Activated CD4-positive, alpha-beta T cell treated with anti-CD3 and anti-CD28 coated beads for 36 hours (primary cell): ENCODE results near the gene FBL. TPM values are rescaled to one million over a fixed set of nuclear protein-coding genes. Genes with fewer than 3 reads are reported as not detected.
A peak's percentile ranks its signal among the peaks of the same experiment; 100 is the strongest.

Experiments
- ATAC-seq: fragments of 200-7000 bp; cut with Tn5 transposase; one replicate; pipeline ENCODE4 v1.10.0; 2021; ENCODE audit warnings: mild to moderate bottlenecking, moderate library complexity
- CTCF ChIA-PET: fragments of 350-600 bp; sonication (Branson Sonifier 250); formaldehyde crosslinking; loops from one replicate; lab custom pipeline; 2021; ENCODE audit warnings: antibody characterized with exemption; lab: Charles Lee
- POLR2A ChIA-PET: fragments of 350-600 bp; sonication (Branson Sonifier 250); formaldehyde crosslinking; loops from one replicate; lab custom pipeline; 2021; ENCODE audit warnings: antibody characterized with exemption, inconsistent platforms; lab: Charles Lee
- DNase-seq: peaks from one replicate; pipeline ENCODE4 v3.0.0-alpha.2; 2020
- H3K27ac Mint-ChIP-seq: one replicate; pipeline ENCODE4 v1.8.0; 2021; ENCODE audit warnings: mixed read lengths
- H3K27me3 Mint-ChIP-seq: one replicate; pipeline ENCODE4 v1.8.0; 2021; ENCODE audit warnings: mixed read lengths
- H3K36me3 Mint-ChIP-seq: one replicate; pipeline ENCODE4 v1.8.0; 2021; ENCODE audit warnings: low read depth, mixed read lengths
- H3K4me1 Mint-ChIP-seq: one replicate; pipeline ENCODE4 v1.8.0; 2021; ENCODE audit warnings: mixed read lengths
- H3K4me3 Mint-ChIP-seq: one replicate; pipeline ENCODE4 v1.8.0; 2021; ENCODE audit warnings: mild to moderate bottlenecking, moderate library complexity, mixed read lengths
- H3K9me3 Mint-ChIP-seq: one replicate; pipeline ENCODE4 v1.8.0; 2021; ENCODE audit warnings: low read depth, mixed read lengths
- intact Hi-C, 2 experiments: fragments of 100-400 bp; cut with DNase I in 1 of 2; cut with micrococcal nuclease in 1 of 2; formaldehyde crosslinking; loops; one replicate each; pipeline versions ENCODE4 v1.14.2 to v1.15.1; 2022 to 2024; cut with DNase I, micrococcal nuclease
- total RNA-seq, 2 experiments: library from RNA; stranded (reverse); gene quantifications; one replicate each; pipeline ENCODE4 v1.2.3, GENCODE V29; 2021

Gene FBL
- total RNA-seq, 2 experiments from 2014 or later = 742 to 890 TPM

DNA sequence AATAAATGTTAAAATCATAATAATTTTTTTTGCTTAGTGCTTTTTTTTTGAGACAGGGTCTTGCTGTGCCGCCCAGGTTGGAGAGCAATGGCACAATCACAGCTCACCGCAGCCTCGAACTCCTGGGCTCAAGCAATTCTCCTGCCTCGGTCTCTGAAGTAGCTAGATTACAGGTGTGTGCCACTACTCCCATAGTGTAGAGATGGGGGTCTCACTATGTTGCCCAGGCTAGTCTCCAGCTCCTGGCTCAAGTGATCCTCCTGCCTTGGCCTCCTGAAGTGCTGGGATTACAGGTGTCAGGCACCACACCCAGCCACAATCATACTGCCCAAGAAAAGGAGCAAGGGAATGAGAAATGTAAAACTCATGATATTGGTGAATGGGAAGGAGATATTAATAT lies 5.1 kb downstream of the FBL start:
- ChIA-PET POLR2A (interaction anchor here (0.8 kb wide), 1 partner anchor 305 kb away, joined by 9 read pairs; no protein-coding TSS in a partner anchor), CTCF (interaction anchor here (1.3 to 8.1 kb wide), 2 partner anchors 11 to 48 kb away, joined by 3 to 77 read pairs; no protein-coding TSS in a partner anchor)
- ATAC-seq (no peak), DNase-seq (no peak)
- Mint-ChIP-seq H3K27ac (peak overlapping the region; percentile 31), H3K4me1 (peaks cover 41% of the 10 kb centered on the region), H3K36me3 (peaks cover 78% of the 10 kb centered on the region), H3K27me3 (no peaks in the 10 kb centered on the region), H3K9me3 (no peaks in the 10 kb centered on the region), H3K4me3 (no peak overlapping the region)
- intact Hi-C loops = loop anchor here (10.0 kb wide), 2 partner anchors 296 to 764 kb away; partner anchors contain the start of genes EID2 (in 1 of the 2) and LTBP4 (in 1 of the 2)

- POLR2A ChIA-PET = interaction anchor here (0.8 kb wide), 1 partner anchor 306 kb away, joined by 9 read pairs; no protein-coding TSS in a partner anchor
- H3K9me3 Mint-ChIP-seq = no peaks in the 10 kb centered on the region
- intact Hi-C loops = loop anchor here (10.0 kb wide), 2 partner anchors 296 to 764 kb away; partner anchors contain the start of genes EID2 (in 1 of the 2) and LTBP4 (in 1 of the 2)
- no peak overlapping the region for H3K4me3 Mint-ChIP-seq
- H3K27me3 Mint-ChIP-seq = no peaks in the 10 kb centered on the region
- H3K27ac Mint-ChIP-seq = no peak overlapping the region
- H3K4me1 Mint-ChIP-seq = peaks cover 41% of the 10 kb centered on the region
- ATAC-seq = no peak
- no peak for DNase-seq
- CTCF ChIA-PET = interaction anchor here (8.1 kb wide), 1 partner anchor 48 kb away, joined by 77 read pairs; no protein-coding TSS in a partner anchor
- H3K36me3 Mint-ChIP-seq = peaks cover 77% of the 10 kb centered on the region
Measured at GRCh38 chr19:39840492-39840891, 5.7 kb downstream of the FBL start.

- ChIA-PET POLR2A (interaction anchor here (0.8 kb wide), 1 partner anchor 306 kb away, joined by 9 read pairs; no protein-coding TSS in a partner anchor), CTCF (interaction anchor here (8.1 kb wide), 1 partner anchor 47 kb away, joined by 77 read pairs; no protein-coding TSS in a partner anchor)
- no peak for ATAC-seq
- Mint-ChIP-seq H3K27me3 (no peaks in the 10 kb centered on the region), H3K9me3 (no peaks in the 10 kb centered on the region), H3K4me1 (peaks cover 37% of the 10 kb centered on the region), H3K36me3 (peaks cover 75% of the 10 kb centered on the region), H3K4me3 (no peak overlapping the region), H3K27ac (no peak overlapping the region)
- no peak for DNase-seq
- intact Hi-C loops = loop anchor here (10.0 kb wide), 2 partner anchors 295 to 765 kb away; partner anchors contain the start of genes EID2 (in 1 of the 2) and LTBP4 (in 1 of the 2)
Measured at GRCh38 chr19:39839678-39840327, 6.4 kb downstream of the FBL start.

DNA sequence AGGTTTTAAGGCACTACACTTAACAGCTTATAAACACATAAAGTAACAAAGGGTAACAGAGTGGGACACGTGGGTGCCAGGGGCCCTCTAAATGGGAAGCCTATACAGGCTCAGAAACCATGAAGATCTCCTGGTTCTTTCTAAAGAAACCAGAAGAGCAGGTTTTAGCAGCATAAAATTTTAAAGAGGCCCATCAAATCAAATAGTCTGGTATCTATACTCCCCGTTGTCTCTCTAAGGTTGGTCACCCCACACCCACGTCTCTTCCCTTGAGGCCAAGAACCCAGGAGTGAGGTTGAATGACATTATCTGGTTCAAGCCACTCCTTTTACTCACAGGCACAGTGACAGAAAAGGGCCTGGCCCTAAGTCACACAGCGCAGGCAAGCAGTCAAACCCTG lies 7.6 kb downstream of the FBL start:
- H3K9me3 Mint-ChIP-seq = no peaks in the 10 kb centered on the region
- no peak overlapping the region for H3K4me3 Mint-ChIP-seq
- H3K36me3 Mint-ChIP-seq = peaks cover 72% of the 10 kb centered on the region
- DNase-seq (no peak), ATAC-seq (no peak)
- H3K4me1 Mint-ChIP-seq = peaks cover 34% of the 10 kb centered on the region
- CTCF ChIA-PET = no interaction called here
- intact Hi-C loops = no loop called here
- no peaks in the 10 kb centered on the region for H3K27me3 Mint-ChIP-seq
- H3K27ac Mint-ChIP-seq = no peak overlapping the region
- POLR2A ChIA-PET = no interaction called here

- H3K9me3 Mint-ChIP-seq = no peaks in the 10 kb centered on the region
- no peak overlapping the region for H3K4me3 Mint-ChIP-seq
- ChIA-PET CTCF (no interaction called here), POLR2A (no interaction called here)
- intact Hi-C loops = no loop called here
- DNase-seq = no peak
- H3K4me1 Mint-ChIP-seq = peaks cover 29% of the 10 kb centered on the region
- ATAC-seq = no peak
- peaks cover 70% of the 10 kb centered on the region for H3K36me3 Mint-ChIP-seq
- H3K27ac Mint-ChIP-seq = peak overlapping the region; percentile 51
- no peaks in the 10 kb centered on the region for H3K27me3 Mint-ChIP-seq
Measured at GRCh38 chr19:39837978-39838377, 8.2 kb downstream of the FBL start.

DNA sequence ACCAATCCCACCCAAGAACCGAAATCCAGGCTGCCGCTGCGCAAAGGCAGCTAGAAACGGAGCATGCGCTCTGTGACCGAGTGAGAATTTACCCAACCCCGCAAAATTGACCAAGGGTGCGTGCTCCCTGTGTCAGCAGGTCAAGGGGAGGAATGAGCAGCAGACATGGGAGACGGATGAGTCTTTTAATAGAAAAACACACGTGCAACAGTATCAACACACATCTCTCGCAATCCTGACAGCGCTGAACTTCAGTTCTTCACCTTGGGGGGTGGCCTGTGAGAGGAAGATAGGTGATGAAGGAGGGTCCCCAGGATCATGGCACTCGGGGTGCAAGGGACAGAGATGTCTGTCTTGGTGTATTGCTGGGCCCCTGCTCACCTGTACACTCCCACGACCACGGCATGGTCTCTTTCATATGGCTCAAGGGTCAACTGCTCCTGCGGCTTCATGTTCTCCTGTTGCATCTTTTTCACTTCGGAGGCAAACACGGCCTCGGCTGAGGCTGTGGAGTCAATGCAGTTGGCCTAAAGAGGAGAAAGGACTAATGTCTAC lies 11.8 kb downstream of the FBL start:
- Mint-ChIP-seq H3K9me3 (no peaks in the 10 kb centered on the region), H3K36me3 (peaks cover 64% of the 10 kb centered on the region), H3K27me3 (no peaks in the 10 kb centered on the region), H3K4me1 (peaks cover 25% of the 10 kb centered on the region), H3K27ac (peak overlapping the region; percentile 84), H3K4me3 (peak overlapping the region; percentile 63)
- intact Hi-C loops = loop anchor here (1.0 to 5.0 kb wide), 9 partner anchors 10 to 968 kb away; partner anchors contain the start of genes FBL (in 1 of the 2), MAP3K10 (in 1 of the 2), PSMC4 (in 1 of the 2) and SAMD4B (in 1 of the 2)
- ATAC-seq (no peak), DNase-seq (no peak)
- ChIA-PET CTCF (interaction anchor here (1.1 to 2.2 kb wide), 2 partner anchors 10 to 13 kb away, joined by 3 to 38 read pairs; no protein-coding TSS in a partner anchor), POLR2A (interaction anchor here (0.7 to 2.1 kb wide), 3 partner anchors 10 to 449 kb away, joined by 3 to 32 read pairs (median 5); partner anchors contain the start of gene FBL)

DNA sequence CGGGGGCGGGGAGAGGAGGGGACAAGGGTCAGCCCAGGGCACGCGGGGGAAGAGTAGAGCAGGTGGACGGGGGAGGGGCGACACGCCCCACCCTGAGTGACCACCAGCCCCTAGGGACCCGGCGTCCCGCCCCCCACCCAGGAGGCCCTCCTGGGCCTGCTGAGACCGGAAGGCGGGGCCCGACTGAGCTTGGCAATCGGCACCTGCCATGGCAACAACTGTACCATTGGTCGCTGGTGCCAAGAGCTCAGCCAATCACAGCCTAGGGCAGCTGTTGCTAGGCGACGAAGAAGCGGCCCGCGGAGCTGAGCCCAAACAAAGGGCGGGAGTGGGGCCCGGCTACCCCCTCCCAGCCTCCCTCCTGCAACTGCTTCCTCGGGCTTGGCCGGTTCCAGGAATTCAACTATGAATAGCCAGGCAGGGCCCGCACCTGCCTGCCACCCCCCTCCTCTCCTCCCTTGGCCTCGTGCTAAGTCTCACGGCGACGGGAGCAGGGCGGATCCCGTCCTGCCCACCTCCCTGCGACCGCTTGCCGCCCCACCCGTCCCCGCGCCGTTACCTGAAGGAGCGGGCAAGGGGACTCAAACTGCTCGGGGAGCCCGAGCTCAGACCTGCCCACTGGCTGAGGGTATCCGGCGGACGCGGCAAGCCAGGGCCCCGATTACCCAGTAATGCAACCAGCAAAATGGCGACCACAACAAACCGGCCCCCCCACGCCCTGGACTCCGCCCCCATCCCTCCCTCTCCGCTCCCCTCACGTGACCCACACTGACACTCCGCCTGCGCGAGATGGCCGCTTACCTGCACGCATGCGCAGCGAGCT lies 12.5 kb downstream of the FBL start, which contains the start of gene DYRK1B:
Gene DYRK1B (minus strand): TSS at position 699 of the 823 bp plus-strand sequence. CDS start 2,295 bp downstream, outside the sequence.
- Mint-ChIP-seq H3K27me3 (no peaks in the 10 kb centered on the region), H3K9me3 (no peaks in the 10 kb centered on the region), H3K4me1 (peaks cover 25% of the 10 kb centered on the region), H3K4me3 (peak within 1 kb of the TSS; percentile 64), H3K36me3 (peaks cover 64% of the 10 kb centered on the region), H3K27ac (peak within 1 kb of the TSS; percentile 84)
- POLR2A ChIA-PET = interaction anchor here (0.7 to 2.1 kb wide), 5 partner anchors 9 to 449 kb away, joined by 3 to 32 read pairs (median 5); partner anchors contain the start of genes FBL and RPS16
- CTCF ChIA-PET = interaction anchor here (1.1 to 2.2 kb wide), 4 partner anchors 9 to 41 kb away, joined by 3 to 38 read pairs (median 3); no protein-coding TSS in a partner anchor
- peak; percentile 99 for DNase-seq
- ATAC-seq = peak; percentile 92
- intact Hi-C loops = loop anchor here (1.0 to 5.0 kb wide), 9 partner anchors 9 to 969 kb away; partner anchors contain the start of genes FBL (in 1 of the 2), MAP3K10 (in 1 of the 2), PSMC4 (in 1 of the 2) and SAMD4B (in 1 of the 2)

DNA sequence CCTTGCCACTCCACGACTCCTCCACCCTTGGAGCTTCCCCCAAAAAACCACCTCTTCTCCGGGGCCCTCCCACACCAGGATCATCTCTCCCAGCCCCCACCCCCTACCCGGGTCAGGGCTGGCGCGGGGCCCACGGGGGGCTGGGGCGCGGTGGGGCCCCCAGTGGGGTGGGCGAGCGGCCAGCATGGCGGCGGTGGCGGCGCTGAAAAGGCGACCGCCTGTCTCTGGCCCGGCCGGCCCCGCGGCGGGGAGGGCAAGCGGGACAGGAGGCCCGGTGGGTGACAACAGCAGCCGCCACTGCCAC lies 13.1 kb downstream of the FBL start:
- Mint-ChIP-seq H3K36me3 (peaks cover 68% of the 10 kb centered on the region), H3K27ac (peak overlapping the region; percentile 84), H3K4me3 (peak overlapping the region; percentile 64), H3K27me3 (no peaks in the 10 kb centered on the region), H3K4me1 (peaks cover 25% of the 10 kb centered on the region), H3K9me3 (no peaks in the 10 kb centered on the region)
- DNase-seq = no peak
- no peak for ATAC-seq
- ChIA-PET POLR2A (interaction anchor here (0.8 to 2.1 kb wide), 4 partner anchors 8 to 397 kb away, joined by 4 to 32 read pairs (median 6); partner anchors contain the start of genes FBL and RPS16), CTCF (interaction anchor here (0.5 to 2.2 kb wide), 4 partner anchors 9 to 831 kb away, joined by 3 to 38 read pairs (median 3); no protein-coding TSS in a partner anchor)
- intact Hi-C loops = loop anchor here in 1 of 2 experiments (1.0 to 5.0 kb wide), 6 partner anchors 9 to 969 kb away; partner anchors contain the start of genes SAMD4B, SERTAD3 and SUPT5H

- ChIA-PET CTCF (interaction anchor here (0.5 to 2.2 kb wide), 3 partner anchors 8 to 832 kb away, joined by 3 to 38 read pairs (median 3); no protein-coding TSS in a partner anchor), POLR2A (interaction anchor here (2.1 kb wide), 1 partner anchor 12 kb away, joined by 32 read pairs; the partner anchor contains the start of gene FBL)
- H3K27ac Mint-ChIP-seq = peak overlapping the region; percentile 84
- H3K4me3 Mint-ChIP-seq = peak overlapping the region; percentile 64
- no peak for DNase-seq
- H3K4me1 Mint-ChIP-seq = peaks cover 25% of the 10 kb centered on the region
- no peaks in the 10 kb centered on the region for H3K27me3 Mint-ChIP-seq
- no peaks in the 10 kb centered on the region for H3K9me3 Mint-ChIP-seq
- intact Hi-C loops = loop anchor here in 1 of 2 experiments (1.0 to 5.0 kb wide), 6 partner anchors 8 to 970 kb away; partner anchors contain the start of genes SAMD4B, SERTAD3 and SUPT5H
- H3K36me3 Mint-ChIP-seq = peaks cover 68% of the 10 kb centered on the region
- no peak for ATAC-seq
Measured at GRCh38 chr19:39832341-39833083, 13.7 kb downstream of the FBL start.
